Activated CD8-positive, alpha-beta T cell treated with anti-CD3 and anti-CD28 coated beads for 36 hours (primary cell): Measurements from ENCODE around the gene COL15A1. TPM values are rescaled to one million over a fixed set of nuclear protein-coding genes. Genes with fewer than 3 reads are reported as not detected.

Experiments
- ATAC-seq: fragments of 200-7000 bp; cut with Tn5 transposase; one replicate; pipeline ENCODE4 v1.10.0; 2021; ENCODE audit warnings: mild to moderate bottlenecking, moderate library complexity
- CTCF ChIA-PET: fragments of 350-600 bp; sonication (Branson Sonifier 250); formaldehyde crosslinking; loops from one replicate; lab custom pipeline; 2021; ENCODE audit warnings: antibody characterized with exemption; lab: Charles Lee
- POLR2A ChIA-PET: fragments of 350-600 bp; sonication (Branson Sonifier 250); formaldehyde crosslinking; loops from one replicate; lab custom pipeline; 2021; ENCODE audit warnings: antibody characterized with exemption; lab: Charles Lee
- DNase-seq: peaks from one replicate; pipeline ENCODE4 v3.0.0-alpha.2; 2020
- H3K27ac Mint-ChIP-seq: one replicate; pipeline ENCODE4 v1.8.0; 2021; ENCODE audit warnings: mild to moderate bottlenecking, mixed read lengths
- H3K27me3 Mint-ChIP-seq: one replicate; pipeline ENCODE4 v1.8.0; 2021; ENCODE audit warnings: mixed read lengths
- H3K36me3 Mint-ChIP-seq: one replicate; pipeline ENCODE4 v1.8.0; 2021; ENCODE audit warnings: low read depth, mixed read lengths
- H3K4me1 Mint-ChIP-seq: one replicate; pipeline ENCODE4 v1.8.0; 2021; ENCODE audit warnings: low read depth, mixed read lengths
- H3K4me3 Mint-ChIP-seq: one replicate; pipeline ENCODE4 v1.8.0; 2021; ENCODE audit warnings: mild to moderate bottlenecking, moderate library complexity, mixed read lengths
- H3K9me3 Mint-ChIP-seq: one replicate; pipeline ENCODE4 v1.8.0; 2021; ENCODE audit warnings: mixed read lengths
- intact Hi-C: fragments of 100-400 bp; cut with micrococcal nuclease; formaldehyde crosslinking; loops from one replicate; pipeline ENCODE4 v1.10.0; 2022
- total RNA-seq, 2 experiments: library from RNA; stranded (reverse); gene quantifications; one replicate each; pipeline ENCODE4 v1.2.3, GENCODE V29; 2021
- TF ChIP-seq, protein P1 (sequence below): fragments of 200-600 bp; IDR thresholded peaks from one replicate; pipeline ENCODE4 v1.8.0; 2022; ENCODE audit warnings: antibody characterized with exemption, mild to moderate bottlenecking

Gene COL15A1
- total RNA-seq, 2 experiments from 2014 or later, result 0.07 TPM; not detected in 1

DNA sequence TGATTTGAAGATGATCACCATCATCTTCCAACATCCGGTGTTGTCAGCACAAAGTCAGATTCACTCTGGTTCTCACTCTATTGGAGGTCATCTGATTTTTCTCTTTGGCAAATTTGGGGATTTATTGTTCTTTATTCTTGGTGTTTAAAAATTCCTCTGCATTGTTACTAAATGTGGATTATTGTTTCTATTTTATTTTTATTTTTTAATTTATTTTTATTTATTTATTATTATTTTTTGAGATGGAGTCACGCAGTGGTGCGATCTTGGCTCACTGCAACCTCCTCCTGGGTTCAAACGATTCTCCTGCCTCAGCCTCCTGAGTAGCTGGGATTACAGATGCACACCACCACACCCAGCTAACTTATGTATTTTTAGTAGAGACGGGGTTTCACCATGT is 88.3 kb downstream of the COL15A1 start:
- no peaks in the 10 kb centered on the region for H3K27me3 Mint-ChIP-seq
- no peak overlapping the region for H3K27ac Mint-ChIP-seq
- CTCF ChIA-PET, result interaction anchor here (0.7 kb wide), 1 partner anchor 109 kb away, joined by 3 read pairs; no protein-coding TSS in a partner anchor
- intact Hi-C loops, result no loop called here
- H3K36me3 Mint-ChIP-seq, result no peaks in the 10 kb centered on the region
- no peak overlapping the region for H3K4me3 Mint-ChIP-seq
- TF ChIP-seq, protein P1, sequence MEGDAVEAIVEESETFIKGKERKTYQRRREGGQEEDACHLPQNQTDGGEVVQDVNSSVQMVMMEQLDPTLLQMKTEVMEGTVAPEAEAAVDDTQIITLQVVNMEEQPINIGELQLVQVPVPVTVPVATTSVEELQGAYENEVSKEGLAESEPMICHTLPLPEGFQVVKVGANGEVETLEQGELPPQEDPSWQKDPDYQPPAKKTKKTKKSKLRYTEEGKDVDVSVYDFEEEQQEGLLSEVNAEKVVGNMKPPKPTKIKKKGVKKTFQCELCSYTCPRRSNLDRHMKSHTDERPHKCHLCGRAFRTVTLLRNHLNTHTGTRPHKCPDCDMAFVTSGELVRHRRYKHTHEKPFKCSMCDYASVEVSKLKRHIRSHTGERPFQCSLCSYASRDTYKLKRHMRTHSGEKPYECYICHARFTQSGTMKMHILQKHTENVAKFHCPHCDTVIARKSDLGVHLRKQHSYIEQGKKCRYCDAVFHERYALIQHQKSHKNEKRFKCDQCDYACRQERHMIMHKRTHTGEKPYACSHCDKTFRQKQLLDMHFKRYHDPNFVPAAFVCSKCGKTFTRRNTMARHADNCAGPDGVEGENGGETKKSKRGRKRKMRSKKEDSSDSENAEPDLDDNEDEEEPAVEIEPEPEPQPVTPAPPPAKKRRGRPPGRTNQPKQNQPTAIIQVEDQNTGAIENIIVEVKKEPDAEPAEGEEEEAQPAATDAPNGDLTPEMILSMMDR, result no peak
- H3K9me3 Mint-ChIP-seq, result no peaks in the 10 kb centered on the region
- POLR2A ChIA-PET, result no interaction called here
- peaks cover 18% of the 10 kb centered on the region for H3K4me1 Mint-ChIP-seq
- no peak for ATAC-seq
- DNase-seq, result no peak

DNA sequence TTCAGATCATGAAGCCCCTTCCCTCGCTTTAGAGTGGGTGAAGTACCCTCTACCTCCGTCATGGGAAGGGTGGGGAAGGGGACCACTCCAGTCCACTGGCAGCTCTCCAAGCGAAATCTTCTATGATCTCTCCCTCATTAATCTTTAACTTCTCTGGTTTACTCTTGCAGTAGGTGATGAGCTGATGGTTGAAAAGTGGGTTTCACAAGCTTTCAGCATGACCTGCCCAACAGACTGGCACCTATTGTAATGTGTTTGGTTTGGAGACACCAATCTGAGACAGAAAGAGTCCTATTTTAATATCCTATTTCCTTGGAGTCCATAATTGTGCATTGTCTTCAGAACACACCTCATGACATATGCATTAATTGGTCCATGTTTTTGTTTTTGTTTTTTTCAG is 90.4 kb downstream of the COL15A1 start:
- intact Hi-C loops, result no loop called here
- POLR2A ChIA-PET, result no interaction called here
- H3K4me3 Mint-ChIP-seq, result no peak overlapping the region
- no peaks in the 10 kb centered on the region for H3K9me3 Mint-ChIP-seq
- ATAC-seq (no peak), DNase-seq (no peak)
- H3K27ac Mint-ChIP-seq, result no peak overlapping the region
- no peaks in the 10 kb centered on the region for H3K36me3 Mint-ChIP-seq
- TF ChIP-seq, protein P1, result no peak
- H3K4me1 Mint-ChIP-seq, result peaks cover 13% of the 10 kb centered on the region
- CTCF ChIA-PET, result interaction anchor here (1.6 kb wide), 1 partner anchor 20 kb away, joined by 6 read pairs; no protein-coding TSS in a partner anchor
- H3K27me3 Mint-ChIP-seq, result no peaks in the 10 kb centered on the region

DNA sequence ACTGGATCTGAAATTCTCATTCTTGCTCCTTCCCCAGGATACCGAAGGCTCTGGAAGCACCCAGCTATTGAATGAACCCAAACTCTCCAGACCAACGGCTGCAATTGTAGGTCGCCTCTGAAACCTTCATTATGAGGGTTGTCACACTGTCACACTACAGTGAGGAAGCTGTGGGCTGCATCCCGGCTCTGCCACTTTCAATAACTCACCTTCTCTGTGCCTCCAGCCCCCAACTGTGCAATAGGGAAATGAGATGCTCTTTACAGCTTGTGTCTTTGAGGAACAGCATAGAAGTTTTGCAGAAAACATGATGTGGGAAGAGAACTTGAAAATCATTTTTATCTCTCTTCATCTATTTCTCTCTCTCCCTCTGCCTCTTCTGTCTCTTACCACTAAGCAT is 91.6 kb downstream of the COL15A1 start:
- Mint-ChIP-seq H3K9me3 (no peaks in the 10 kb centered on the region), H3K27ac (no peak overlapping the region), H3K27me3 (no peaks in the 10 kb centered on the region), H3K36me3 (no peaks in the 10 kb centered on the region), H3K4me1 (peaks cover 21% of the 10 kb centered on the region), H3K4me3 (no peak overlapping the region)
- no peak for ATAC-seq
- DNase-seq, result no peak
- intact Hi-C loops, result no loop called here
- ChIA-PET POLR2A (interaction anchor here (1.3 kb wide), 1 partner anchor 78 kb away, joined by 3 read pairs; no protein-coding TSS in a partner anchor), CTCF (interaction anchor here (1.0 to 1.6 kb wide), 3 partner anchors 17 to 187 kb away, joined by 4 to 6 read pairs (median 4); no protein-coding TSS in a partner anchor)
- TF ChIP-seq, protein P1, result no peak

DNA sequence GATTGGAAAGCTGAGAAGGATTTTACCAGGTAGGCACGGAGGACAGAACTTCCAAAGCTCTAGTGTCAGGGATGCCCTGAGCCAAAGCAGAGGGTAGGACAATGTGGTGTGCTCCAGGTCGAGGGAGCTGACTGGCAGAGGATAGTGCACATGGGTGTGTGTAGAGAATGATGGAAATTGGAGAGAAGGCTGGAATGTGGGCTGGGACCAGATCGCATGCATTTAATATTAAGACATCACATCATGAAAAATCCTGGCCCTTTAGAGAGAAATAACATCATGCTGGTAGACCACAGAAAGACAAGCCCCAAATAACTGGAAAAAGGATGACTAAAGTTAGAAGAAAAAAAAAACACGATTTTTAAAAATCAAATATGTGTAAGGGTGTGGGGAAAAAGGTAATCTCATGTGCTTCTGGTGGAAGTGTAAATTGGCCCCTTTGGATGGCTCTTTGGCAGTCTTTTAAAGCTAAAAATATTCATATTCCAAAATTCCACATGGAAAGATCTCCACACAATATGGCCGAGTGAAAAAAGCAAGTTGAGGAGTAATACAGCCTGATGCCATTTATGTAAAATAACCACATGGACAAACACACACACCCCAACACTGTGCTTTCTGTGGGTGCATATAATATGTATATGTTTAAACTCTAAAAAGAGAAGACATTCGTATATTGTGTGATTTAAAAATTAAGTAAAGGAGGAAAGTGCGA is 94.2 kb downstream of the COL15A1 start:
- Mint-ChIP-seq H3K9me3 (no peaks in the 10 kb centered on the region), H3K36me3 (no peaks in the 10 kb centered on the region), H3K4me1 (peaks cover 27% of the 10 kb centered on the region), H3K4me3 (no peak overlapping the region), H3K27ac (no peak overlapping the region), H3K27me3 (no peaks in the 10 kb centered on the region)
- TF ChIP-seq, protein P1, result no peak
- CTCF ChIA-PET, result interaction anchor here (0.7 to 1.4 kb wide), 8 partner anchors 8 to 103 kb away, joined by 3 to 6 read pairs (median 3); no protein-coding TSS in a partner anchor
- ATAC-seq (no peak), DNase-seq (no peak)
- POLR2A ChIA-PET, result no interaction called here
- intact Hi-C loops, result no loop called here

DNA sequence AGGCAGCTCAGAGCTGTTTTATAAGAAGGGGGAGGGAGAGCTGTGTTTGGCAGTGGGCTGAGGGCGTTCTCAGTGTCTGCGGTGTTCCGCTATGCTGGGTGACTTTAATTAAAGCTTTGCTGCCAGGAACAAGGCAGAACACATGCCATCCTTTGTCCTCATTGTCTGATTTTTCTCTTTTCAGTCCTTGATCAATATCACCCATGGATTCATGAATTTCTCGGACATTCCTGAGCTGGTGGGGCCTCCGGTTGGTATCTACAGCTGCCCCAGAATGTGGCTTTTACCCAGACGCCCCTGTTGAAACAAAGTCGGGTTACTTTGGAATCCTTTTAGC is 94.7 kb downstream of the COL15A1 start:
- ChIA-PET POLR2A (interaction anchor here (1.5 kb wide), 1 partner anchor 17 kb away, joined by 3 read pairs; no protein-coding TSS in a partner anchor), CTCF (interaction anchor here (0.7 to 1.3 kb wide), 7 partner anchors 9 to 63 kb away, joined by 3 to 6 read pairs (median 3); no protein-coding TSS in a partner anchor)
- DNase-seq, result no peak
- Mint-ChIP-seq H3K4me3 (no peak overlapping the region), H3K4me1 (peaks cover 29% of the 10 kb centered on the region), H3K27me3 (no peaks in the 10 kb centered on the region), H3K9me3 (no peaks in the 10 kb centered on the region), H3K27ac (no peak overlapping the region), H3K36me3 (no peaks in the 10 kb centered on the region)
- intact Hi-C loops, result no loop called here
- TF ChIP-seq, protein P1, result no peak
- no peak for ATAC-seq
